ENCODE results near the gene PTMA.

- TF ChIP-seq POLR2A (IDR thresholded peaks at IDR 0.05; ENCODE audit: low read length) (no peak), CEBPB (IDR thresholded peaks at IDR 0.05) (no peak), CTCF (IDR thresholded peaks at IDR 0.05) (no peak), HMGXB4 (CRISPR knock-in tag; IDR thresholded peaks at IDR 0.05; ENCODE audit: borderline replicate concordance) (no peak), MAX (IDR thresholded peaks at IDR 0.05) (no peak), RAD21 (conservative IDR thresholded peaks at IDR 0.05 in 1 of 2, IDR thresholded peaks at IDR 0.05 in 1 of 2) (no peak), RFX5 (IDR thresholded peaks at IDR 0.05) (no peak), SMC3 (IDR thresholded peaks at IDR 0.05) (no peak), RARB (CRISPR knock-in tag; IDR thresholded peaks at IDR 0.05) (no peak)
Observed at GRCh38 chr2:231704017-231704416, 4.3 kb upstream of the PTMA start.
